HEK293 (cell line): ENCODE results near the gene GPS1.

Experiments
- ZNF184 ChIP-seq: fragments of 450-650 bp; IDR thresholded peaks from 2 replicates; pipeline ENCODE4 v1.5.1; 2018; ENCODE audit warnings: missing biosample characterization, mild to moderate bottlenecking, missing genetic modification characterization
- ZNF24 ChIP-seq: fragments of 450-650 bp; formaldehyde crosslinking; IDR thresholded peaks from 2 replicates; pipeline ENCODE4 v1.5.1; 2016; ENCODE audit warnings: missing biosample characterization, missing genetic modification characterization
- ZNF341 ChIP-seq: fragments of 450-650 bp; formaldehyde crosslinking; IDR thresholded peaks from 2 replicates; pipeline ENCODE4; 2016; ENCODE audit warnings: low read depth, missing biosample characterization, missing genetic modification characterization
- ZNF654 ChIP-seq: fragments of 450-650 bp; formaldehyde crosslinking; IDR thresholded peaks from 2 replicates; pipeline ENCODE4 v1.5.1; 2016; ENCODE audit warnings: low read depth, missing biosample characterization, missing genetic modification characterization

DNA sequence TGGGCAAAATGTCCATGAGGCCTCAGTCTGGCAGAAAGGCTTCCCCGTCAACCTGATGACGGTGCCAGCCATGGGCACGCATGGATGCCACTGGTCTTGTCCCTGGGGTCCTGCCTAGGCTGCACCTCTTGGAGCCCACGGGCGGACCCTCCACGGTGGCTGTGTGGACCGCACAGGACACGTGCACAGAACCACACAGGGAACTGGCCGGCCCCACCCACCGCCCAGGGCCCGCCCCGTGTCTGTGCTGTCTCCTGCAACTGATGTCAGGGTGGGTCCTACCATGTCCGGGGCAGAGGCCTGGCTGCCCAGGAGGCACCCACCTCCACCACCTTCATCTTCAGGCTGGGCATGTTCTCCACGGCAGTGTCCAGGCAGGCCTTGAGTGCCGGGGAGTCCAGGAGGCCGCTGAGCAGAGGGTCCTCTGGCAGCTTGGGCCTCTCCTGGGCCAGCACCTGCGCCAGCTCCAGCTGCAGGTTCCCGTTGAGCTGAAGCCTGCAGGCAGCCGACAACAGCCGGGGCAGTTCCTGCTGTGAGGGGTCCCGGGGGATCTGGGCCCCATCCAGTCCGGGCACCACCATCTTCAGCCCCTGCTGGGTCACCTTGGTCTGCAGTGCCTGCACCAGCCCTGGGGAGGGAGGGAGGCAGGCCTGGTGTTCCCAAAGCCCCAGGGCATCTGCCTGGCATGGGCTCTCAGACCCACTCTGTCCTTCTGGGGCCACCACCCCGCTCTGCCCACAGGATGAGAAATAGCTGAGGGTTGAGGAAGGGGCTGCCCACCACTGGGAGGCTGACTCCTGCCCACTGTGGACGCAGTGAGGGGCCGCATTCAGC, 34.5 kb downstream of the GPS1 start:
- TF ChIP-seq ZNF654 (tag by site-specific recombination) (no peak), ZNF24 (tag by site-specific recombination) (no peak), ZNF341 (tag by site-specific recombination) (no peak), ZNF184 (tag by site-specific recombination) (no peak)
